HUDEP-2 (cell line): ENCODE results near the gene PDE4B.

ENCODE experiments used
- DNase-seq, 76 experiments: peaks; one replicate each; lab custom pipeline; 2025; ENCODE audit not compliant: unreplicated experiment in 76 of 76; lab: John Stamatoyannopoulos, UW

The PDE4B gene

GRCh38 chr1:66371233-66372005 is 578.7 kb downstream of the PDE4B start:
- no peak for DNase-seq

GRCh38 chr1:66372522-66373101 is 579.9 kb downstream of the PDE4B start:
- no peak for DNase-seq

GRCh38 chr1:66373157-66373591 is 580.5 kb downstream of the PDE4B start:
- no peak for DNase-seq

- DNase-seq: no peak
These were observed 581.5 kb downstream of the PDE4B start for GRCh38 chr1:66374148-66374547.

- no peak for DNase-seq
These were observed 581.9 kb downstream of the PDE4B start for GRCh38 chr1:66374561-66375111.

- no peak for DNase-seq
These were observed 582.4 kb downstream of the PDE4B start for GRCh38 chr1:66375125-66375524.

GRCh38 chr1:66380452-66381212 is 587.9 kb downstream of the PDE4B start:
- no peak for DNase-seq

GRCh38 chr1:66381621-66382275 is 589.1 kb downstream of the PDE4B start:
- no peak for DNase-seq

GRCh38 chr1:66383168-66383567 is 590.5 kb downstream of the PDE4B start:
- no peak for DNase-seq

- DNase-seq: no peak
These were observed 590.9 kb downstream of the PDE4B start for GRCh38 chr1:66383611-66384010.

- no peak for DNase-seq
These were observed 591.7 kb downstream of the PDE4B start for GRCh38 chr1:66384258-66384921.

GRCh38 chr1:66386712-66387111 is 594.0 kb downstream of the PDE4B start:
- DNase-seq: no peak

- no peak for DNase-seq
These were observed 596.2 kb downstream of the PDE4B start for GRCh38 chr1:66388913-66389312.

- no peak for DNase-seq
These were observed 601.0 kb downstream of the PDE4B start for GRCh38 chr1:66393586-66394287.

GRCh38 chr1:66394603-66395002 is 601.9 kb downstream of the PDE4B start:
- DNase-seq: no peak

GRCh38 chr1:66395202-66396061 is 602.7 kb downstream of the PDE4B start:
- no peak for DNase-seq

GRCh38 chr1:66396212-66396890 is 603.7 kb downstream of the PDE4B start:
- DNase-seq: no peak

- DNase-seq: no peak
These were observed 604.5 kb downstream of the PDE4B start for GRCh38 chr1:66397192-66397591.
